Liver (tissue), 9 donors: ENCODE results near the gene USP47. TPM values are rescaled to one million over a fixed set of nuclear protein-coding genes. Genes with fewer than 3 reads are reported as not detected.

ENCODE experiments used
- DNase-seq: peaks from one replicate; pipeline ENCODE4 v3.0.0-alpha.2; 2017; ENCODE audit warnings: low spot score
- H3K27ac ChIP-seq, 2 donors: one replicate each; pipeline ENCODE4 v1.7.0; 2013; ENCODE audit warnings: inconsistent platforms in 2 of 2, low read length in 2 of 2, control low read depth in 1 of 2, low read depth in 1 of 2, mild to moderate bottlenecking in 1 of 2
- H3K27me3 ChIP-seq, 4 donors: one replicate each; pipeline versions ENCODE4 v1.6.1 to v1.7.0; 2013; ENCODE audit warnings: low read length in 3 of 4, inconsistent platforms in 1 of 4, mild to moderate bottlenecking in 1 of 4, moderate library complexity in 1 of 4; ENCODE audit not compliant: control insufficient read depth in 4 of 4, insufficient read depth in 4 of 4
- H3K36me3 ChIP-seq, 4 donors: one replicate each; pipeline versions ENCODE4 v1.6.1 to v1.7.0; 2013; ENCODE audit warnings: low read length in 3 of 4, mild to moderate bottlenecking in 3 of 4, low read depth in 1 of 4, moderate library complexity in 1 of 4; ENCODE audit not compliant: control insufficient read depth in 4 of 4, insufficient read depth in 3 of 4
- H3K4me1 ChIP-seq, 4 donors: one replicate each; pipeline versions ENCODE4 v1.6.1 to v1.7.0; 2013; ENCODE audit warnings: low read length in 3 of 4, mild to moderate bottlenecking in 3 of 4, moderate library complexity in 1 of 4; ENCODE audit not compliant: control insufficient read depth in 4 of 4, insufficient read depth in 4 of 4
- H3K4me3 ChIP-seq, 3 donors: one replicate each; pipeline versions ENCODE4 v1.6.1 to v1.7.0; 2013; ENCODE audit warnings: low read length in 3 of 3, control low read depth in 1 of 3, low read depth in 1 of 3, mild to moderate bottlenecking in 1 of 3
- H3K9ac ChIP-seq, 2 donors: one replicate each; pipeline ENCODE4 v1.7.0; 2013; ENCODE audit warnings: low read length in 2 of 2, mild to moderate bottlenecking in 2 of 2, moderate library complexity in 2 of 2, control low read depth in 1 of 2, low read depth in 1 of 2
- H3K9me3 ChIP-seq, 4 donors: one replicate each; pipeline versions ENCODE4 v1.6.1 to v1.7.0; 2013; ENCODE audit warnings: low read length in 3 of 4; ENCODE audit not compliant: control insufficient read depth in 4 of 4
- ATF3 ChIP-seq: IDR thresholded peaks from 2 replicates; pipeline ENCODE4 v1.6.1; 2016; ENCODE audit warnings: antibody characterized with exemption
- EGR1 ChIP-seq, 2 donors: IDR thresholded peaks; 2 replicates each; pipeline ENCODE4 v1.6.1; 2016 to 2018; ENCODE audit warnings: antibody characterized with exemption in 2 of 2, low read depth in 2 of 2
- FOXA1 ChIP-seq: IDR thresholded peaks from 2 replicates; pipeline ENCODE4 v1.6.1; 2016; ENCODE audit warnings: antibody characterized with exemption
- FOXA2 ChIP-seq: IDR thresholded peaks from 2 replicates; pipeline ENCODE4 v1.6.1; 2016; ENCODE audit warnings: antibody characterized with exemption
- GABPA ChIP-seq, 2 donors: IDR thresholded peaks in 1 of 2; conservative IDR thresholded peaks in 1 of 2; 2 replicates each; pipeline ENCODE4 v1.6.1; 2016; ENCODE audit warnings: antibody characterized with exemption in 2 of 2, mild to moderate bottlenecking in 1 of 2, moderate library complexity in 1 of 2
- HNF4A ChIP-seq, 2 donors: conservative IDR thresholded peaks; 2 replicates each; pipeline ENCODE4 v1.6.1; 2016; ENCODE audit warnings: antibody characterized with exemption in 2 of 2, mild to moderate bottlenecking in 2 of 2
- HNF4G ChIP-seq: IDR thresholded peaks from 2 replicates; pipeline ENCODE4 v1.6.1; 2016; ENCODE audit warnings: antibody characterized with exemption
- JUND ChIP-seq, 2 donors: IDR thresholded peaks; 2 replicates each; pipeline ENCODE4 v1.6.1; 2016; ENCODE audit warnings: antibody characterized with exemption in 2 of 2
- MAX ChIP-seq: IDR thresholded peaks from 2 replicates; pipeline ENCODE4 v1.6.1; 2016; ENCODE audit warnings: antibody characterized with exemption
- NR2F2 ChIP-seq: IDR thresholded peaks from 2 replicates; pipeline ENCODE4 v1.6.1; 2016; ENCODE audit warnings: antibody characterized with exemption
- RAD21 ChIP-seq, 2 donors: IDR thresholded peaks; 2 replicates each; pipeline ENCODE4 v1.6.1; 2016; ENCODE audit warnings: antibody characterized with exemption in 2 of 2, mild to moderate bottlenecking in 2 of 2
- REST ChIP-seq: IDR thresholded peaks from 2 replicates; pipeline ENCODE4 v1.6.1; 2016; ENCODE audit warnings: antibody characterized with exemption, mild to moderate bottlenecking
- RXRA ChIP-seq, 2 donors: IDR thresholded peaks; 2 replicates each; pipeline ENCODE4 v1.6.1; 2017 to 2018; ENCODE audit warnings: antibody characterized with exemption in 2 of 2, mild to moderate bottlenecking in 1 of 2
- SP1 ChIP-seq: IDR thresholded peaks from 2 replicates; pipeline ENCODE4 v1.6.1; 2018; ENCODE audit warnings: antibody characterized with exemption, mild to moderate bottlenecking
- TAF1 ChIP-seq: conservative IDR thresholded peaks from 2 replicates; pipeline ENCODE4 v1.6.1; 2016; ENCODE audit warnings: antibody characterized with exemption, mild to moderate bottlenecking
- YY1 ChIP-seq: IDR thresholded peaks from 2 replicates; pipeline ENCODE4 v1.6.1; 2016; ENCODE audit warnings: antibody characterized with exemption, mild to moderate bottlenecking
- ZBTB33 ChIP-seq: IDR thresholded peaks from 2 replicates; pipeline ENCODE4 v1.6.1; 2016; ENCODE audit warnings: antibody characterized with exemption
- WGBS: extraction: QIAGEN DNeasy Blood & Tissue Kit; methylation state at CpG from one replicate; pipeline ENCODE4 v1.1.7; 2013; 5-methylcytosine and 5-hydroxymethylcytosine counted together
- polyA plus RNA-seq, 2 donors: library from polyadenylated mRNA; stranded (reverse) in 1 of 2; unstranded in 1 of 2; fragments of 200-250 nt in 1 of 2; fragments of >200 nt in 1 of 2; fragmentation: Nextera tagmentation in 1 of 2; extraction: Ambion mirVana in 1 of 2; gene quantifications; one replicate each; pipeline versions ENCODE4 v1.2.1 to v1.2.3, GENCODE V29; 2013 to 2015
- total RNA-seq, 2 donors: library from RNA; depleted of rRNA; stranded (reverse); fragments of >200 nt; gene quantifications; one replicate each; pipeline ENCODE4 v1.2.3, GENCODE V29; 2014
- TF ChIP-seq, protein P1 (sequence below): fragments of 150-350 bp; IDR thresholded peaks from 2 replicates; pipeline ENCODE4 v1.5.1; 2017; ENCODE audit warnings: improper control_type of control experiment, low read depth, low read length; ENCODE audit not compliant: missing input control
- donor health status: healthy.
- donor health status: healthy.
- donor health status: healthy.
- donor health status: healthy.
- donor health status: healthy.

USP47 gene
- total and polyA plus RNA-seq, 4 donors = 14.9 to 55.1 (median 32.2) TPM

DNA sequence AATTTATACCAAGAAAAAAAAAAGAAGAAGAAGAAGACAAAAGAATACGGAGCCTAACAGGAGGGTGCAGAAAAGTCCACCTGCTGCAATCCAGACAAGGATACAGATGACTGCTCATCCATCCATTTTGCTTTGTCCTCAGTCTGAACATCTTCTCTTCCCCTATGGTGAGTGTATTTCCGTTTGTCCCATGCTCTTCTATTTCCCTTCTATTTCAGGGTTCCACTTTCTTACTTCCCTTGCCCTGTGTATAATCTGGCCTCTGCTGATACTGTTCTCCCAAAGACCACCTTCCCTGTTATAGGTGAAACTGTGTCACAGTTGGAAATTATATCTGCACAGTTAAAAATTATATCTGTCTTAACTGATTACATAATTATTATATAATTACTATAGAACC lies 48.7 kb upstream of the USP47 start:
- no peak overlapping the region for H3K4me3 ChIP-seq
- H3K27ac ChIP-seq = no peak overlapping the region
- TF ChIP-seq FOXA1 = no peak
- TF ChIP-seq TAF1 = no peak
- TF ChIP-seq ZBTB33 = no peak
- no peak for TF ChIP-seq JUND (IDR thresholded peaks at IDR 0.05)
- no peak for TF ChIP-seq NR2F2
- no peak for TF ChIP-seq ATF3
- TF ChIP-seq, protein P1, sequence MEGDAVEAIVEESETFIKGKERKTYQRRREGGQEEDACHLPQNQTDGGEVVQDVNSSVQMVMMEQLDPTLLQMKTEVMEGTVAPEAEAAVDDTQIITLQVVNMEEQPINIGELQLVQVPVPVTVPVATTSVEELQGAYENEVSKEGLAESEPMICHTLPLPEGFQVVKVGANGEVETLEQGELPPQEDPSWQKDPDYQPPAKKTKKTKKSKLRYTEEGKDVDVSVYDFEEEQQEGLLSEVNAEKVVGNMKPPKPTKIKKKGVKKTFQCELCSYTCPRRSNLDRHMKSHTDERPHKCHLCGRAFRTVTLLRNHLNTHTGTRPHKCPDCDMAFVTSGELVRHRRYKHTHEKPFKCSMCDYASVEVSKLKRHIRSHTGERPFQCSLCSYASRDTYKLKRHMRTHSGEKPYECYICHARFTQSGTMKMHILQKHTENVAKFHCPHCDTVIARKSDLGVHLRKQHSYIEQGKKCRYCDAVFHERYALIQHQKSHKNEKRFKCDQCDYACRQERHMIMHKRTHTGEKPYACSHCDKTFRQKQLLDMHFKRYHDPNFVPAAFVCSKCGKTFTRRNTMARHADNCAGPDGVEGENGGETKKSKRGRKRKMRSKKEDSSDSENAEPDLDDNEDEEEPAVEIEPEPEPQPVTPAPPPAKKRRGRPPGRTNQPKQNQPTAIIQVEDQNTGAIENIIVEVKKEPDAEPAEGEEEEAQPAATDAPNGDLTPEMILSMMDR = no peak
- no peak for TF ChIP-seq YY1
- no peak for TF ChIP-seq RAD21 (IDR thresholded peaks at IDR 0.05)
- no peak for TF ChIP-seq EGR1 (IDR thresholded peaks at IDR 0.05; ENCODE audit: low read depth in 2 of 2)
- no peak for TF ChIP-seq FOXA2
- TF ChIP-seq RXRA (IDR thresholded peaks at IDR 0.05) = no peak
- TF ChIP-seq MAX = no peak
- TF ChIP-seq SP1 = no peak
- no peak for TF ChIP-seq HNF4G
- no peak for TF ChIP-seq REST
- no peak for TF ChIP-seq GABPA (IDR thresholded peaks at IDR 0.05 in 1 of 2, conservative IDR thresholded peaks at IDR 0.05 in 1 of 2)
- TF ChIP-seq HNF4A (conservative IDR thresholded peaks at IDR 0.05) = no peak
- 78% methylated on average over 2 of the region's 2 CpGs for WGBS
- H3K9me3 ChIP-seq = no peaks in the 10 kb centered on the region
- no peak for DNase-seq
- no peaks in the 10 kb centered on the region for H3K36me3 ChIP-seq
- no peaks in the 10 kb centered on the region for H3K27me3 ChIP-seq
- no peak overlapping the region for H3K9ac ChIP-seq
- H3K4me1 ChIP-seq = no peaks in the 10 kb centered on the region
